ENCODE measurements around the gene TMEM134.

DNA sequence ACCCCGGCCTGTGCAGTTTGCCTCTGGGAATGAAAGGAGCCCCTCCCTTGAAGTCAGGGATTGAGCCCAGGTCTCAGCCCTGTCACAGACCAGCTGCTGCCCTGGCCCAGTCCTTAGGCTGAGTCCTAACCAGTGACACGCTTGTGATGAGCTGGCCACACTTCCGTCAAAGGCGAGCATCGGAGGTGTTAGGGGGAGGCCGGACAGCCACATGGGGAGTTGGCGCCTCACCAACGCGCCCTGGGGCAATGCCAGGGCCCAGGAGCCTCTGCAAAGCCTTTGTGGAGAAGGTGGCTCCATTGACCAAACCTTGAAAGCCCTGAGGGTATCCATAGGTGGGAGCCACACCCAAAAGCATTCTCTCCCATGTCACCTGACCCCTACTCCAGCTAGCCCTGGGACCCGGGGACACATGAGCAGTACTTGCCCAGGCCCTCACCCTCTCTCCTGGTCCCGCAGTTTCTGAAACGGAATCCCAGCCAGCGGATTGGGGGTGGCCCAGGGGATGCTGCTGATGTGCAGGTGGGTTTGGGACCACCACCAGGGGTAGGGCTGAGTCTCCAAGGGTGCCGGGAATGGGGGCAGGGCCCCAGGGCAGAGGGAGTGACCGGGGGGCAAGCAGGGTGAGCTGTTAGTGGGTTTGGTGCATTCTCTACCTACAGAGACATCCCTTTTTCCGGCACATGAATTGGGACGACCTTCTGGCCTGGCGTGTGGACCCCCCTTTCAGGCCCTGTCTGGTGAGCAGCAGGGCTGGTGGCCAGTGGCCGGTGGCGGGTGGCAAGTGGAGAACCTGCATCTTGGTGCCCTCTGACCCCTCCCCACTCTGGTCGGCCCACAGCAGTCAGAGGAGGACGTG, 35.3 kb downstream of the TMEM134 start:
- TF ChIP-seq GATA2 (IDR thresholded peaks at IDR 0.05; ENCODE audit: low read depth, low read length) (no peak), GATA3 (IDR thresholded peaks at IDR 0.05; ENCODE audit: low read depth, low read length) (no peak)

Measured in SH-SY5Y (cell line).